Pancreas (tissue), 10 donors: ENCODE results near the gene ATP13A2. TPM values are rescaled to one million over a fixed set of nuclear protein-coding genes. Genes with fewer than 3 reads are reported as not detected.

ENCODE experiments used
- ATAC-seq, 4 donors: fragments of 200-7000 bp; cut with Tn5 transposase; one replicate each; pipeline versions ENCODE4 v1.8.0 to v1.9.1; 2020; ENCODE audit warnings: mild to moderate bottlenecking in 4 of 4, moderate library complexity in 4 of 4
- DNase-seq, 6 donors: peaks; one replicate each; pipeline ENCODE4 v3.0.0-alpha.2; 2020
- FAIRE-seq: peaks from 2 replicates; lab custom pipeline; 2012; peaks lifted over from hg19 to GRCh38; lab: Jason Lieb, UNC
- H3K27ac ChIP-seq, 4 donors: fragments of 200-600 bp; sonication (generic); 1 replicate in 3 of 4; 2 replicates in 1 of 4; pipeline versions ENCODE4 v1.5.0 to v1.8.0; 2020
- H3K27me3 ChIP-seq, 4 donors: fragments of 200-600 bp; one replicate each; pipeline ENCODE4 v1.8.0; 2021
- H3K36me3 ChIP-seq, 3 donors: fragments of 200-600 bp; sonication (generic) in 1 of 3; one replicate each; pipeline versions ENCODE4 v1.5.0 to v1.8.0; 2020 to 2021
- H3K4me1 ChIP-seq, 3 donors: fragments of 200-600 bp; one replicate each; pipeline ENCODE4 v1.8.0; 2021
- H3K4me3 ChIP-seq, 4 donors: fragments of 200-600 bp; sonication (generic) in 2 of 4; one replicate each; pipeline versions ENCODE4 v1.5.0 to v1.8.0; 2020 to 2021
- H3K9me3 ChIP-seq, 4 donors: fragments of 200-600 bp; one replicate each; pipeline ENCODE4 v1.8.0; 2021
- CTCF ChIP-seq, 4 donors: fragments of 200-600 bp; sonication (generic) in 3 of 4; IDR thresholded peaks; one replicate each; pipeline versions ENCODE4 v1.5.0 to v1.8.0; 2021; ENCODE audit warnings: antibody characterized with exemption in 4 of 4
- WGBS, 2 donors: extraction: QIAGEN DNeasy Blood & Tissue Kit; methylation state at CpG; one replicate each; pipeline ENCODE4 v1.1.7; 2013; 5-methylcytosine and 5-hydroxymethylcytosine counted together
- intact Hi-C, 3 donors: fragments of 100-400 bp; cut with DNase I; formaldehyde crosslinking; loops; one replicate each; pipeline versions ENCODE4 v1.11.1 to v1.14.2; 2022
- polyA plus RNA-seq, 2 donors: library from polyadenylated mRNA; stranded (reverse); fragments of 200-250 nt; gene quantifications; one replicate each; pipeline ENCODE4 v1.2.3, GENCODE V29; 2013
- total RNA-seq, 6 donors: library from RNA; stranded (reverse); fragmentation: NEBNext Ultra II Directional in 4 of 6; extraction: Animal tissue kit (Norgen Biotek cat#: 25700) in 4 of 6; gene quantifications; one replicate each; pipeline versions ENCODE4 v1.2.1 to v1.2.4, GENCODE V29; 2021 to 2023
- donor health status: healthy with polysubstance abuse.
- donor health status: DM: no; HTN: no; CAD: no; lungs with moderate emphysema.
- donor health status: DM: no; HTN: no; CAD: no.
- donor health status: control.
- donor health status: control.
- donor health status: Bipolar disorder and iron deficiency.
- donor health status: DM: yes; HTN: yes; CAD: no.
- donor health status: DM: no; HTN: no; CAD: no.
- donor health status: DM: no; HTN: no; CAD: no.
- donor health status: DM: yes; HTN: yes; CAD: no.

The ATP13A2 gene
- total and polyA plus RNA-seq, 8 donors = 33.2 to 64.1 (median 47.8) TPM

- intact Hi-C loops = no loop called here
These were observed 19.1 kb downstream of the ATP13A2 start for GRCh38 chr1:16992675-16993074.

GRCh38 chr1:16992102-16992501 is 19.6 kb downstream of the ATP13A2 start:
- intact Hi-C loops = no loop called here
- WGBS, 2 donors = 96 to 98% methylated on average over 12 of the region's 12 CpGs
- FAIRE-seq (no peak), DNase-seq (peak in 1 of 6 donors; percentile 72), ATAC-seq (no peak)
- no peaks in the 10 kb centered on the region for H3K27me3 ChIP-seq
- TF ChIP-seq CTCF (IDR thresholded peaks at IDR 0.05) = no peak
- no peaks in the 10 kb centered on the region for H3K4me1 ChIP-seq
- H3K36me3 ChIP-seq = peaks cover 0 to 21% (median 5%) of the 10 kb centered on the region in 3 donors
- H3K9me3 ChIP-seq = no peaks in the 10 kb centered on the region
- no peak overlapping the region for H3K27ac ChIP-seq
- H3K4me3 ChIP-seq = no peak overlapping the region

More at GRCh38 chr1:16992675-16993074, 19.1 kb downstream of the ATP13A2 start:
- TF ChIP-seq CTCF (IDR thresholded peaks at IDR 0.05) = no peak
- Histone ChIP-seq H3K4me1 (no peaks in the 10 kb centered on the region), H3K27ac (no peak overlapping the region), H3K9me3 (no peaks in the 10 kb centered on the region), H3K36me3 (peaks cover 0 to 16% (median 2%) of the 10 kb centered on the region in 3 donors), H3K4me3 (no peak overlapping the region), H3K27me3 (no peaks in the 10 kb centered on the region)
- DNase-seq (no peak), FAIRE-seq (no peak), ATAC-seq (no peak)
- WGBS, 2 donors = 95 to 96% methylated on average over 9 of the region's 9 CpGs

GRCh38 chr1:16991571-16991970 is 20.2 kb downstream of the ATP13A2 start:
- WGBS, 2 donors = 96 to 98% methylated on average over 12 of the region's 12 CpGs
- no peak for FAIRE-seq
- Histone ChIP-seq H3K9me3 (no peaks in the 10 kb centered on the region), H3K27me3 (no peaks in the 10 kb centered on the region), H3K4me3 (no peak overlapping the region), H3K36me3 (peaks cover 0 to 22% (median 5%) of the 10 kb centered on the region in 3 donors), H3K27ac (no peak overlapping the region), H3K4me1 (no peaks in the 10 kb centered on the region)
- no peak for TF ChIP-seq CTCF (IDR thresholded peaks at IDR 0.05)
- intact Hi-C loops = no loop called here
- no peak for ATAC-seq
- no peak for DNase-seq

GRCh38 chr1:16989676-16990391 is 21.9 kb downstream of the ATP13A2 start:
- H3K27ac ChIP-seq = no peak overlapping the region
- H3K27me3 ChIP-seq = no peaks in the 10 kb centered on the region
- peak in 1 of 6 donors; percentile 30 for DNase-seq
- H3K36me3 ChIP-seq = peaks cover 0 to 25% (median 5%) of the 10 kb centered on the region in 3 donors
- H3K9me3 ChIP-seq = no peaks in the 10 kb centered on the region
- no peak overlapping the region for H3K4me3 ChIP-seq
- WGBS, 2 donors = 94 to 95% methylated on average over 22 of the region's 22 CpGs
- ATAC-seq = no peak
- FAIRE-seq = no peak
- TF ChIP-seq CTCF (IDR thresholded peaks at IDR 0.05) = no peak
- intact Hi-C loops = no loop called here
- no peaks in the 10 kb centered on the region for H3K4me1 ChIP-seq

- no peaks in the 10 kb centered on the region for H3K4me1 ChIP-seq
- WGBS, 2 donors = 91 to 92% methylated on average over 13 of the region's 13 CpGs
- H3K4me3 ChIP-seq = no peak overlapping the region
- no peaks in the 10 kb centered on the region for H3K27me3 ChIP-seq
- no peaks in the 10 kb centered on the region for H3K9me3 ChIP-seq
- intact Hi-C loops = no loop called here
- FAIRE-seq = no peak
- no peak for DNase-seq
- peaks cover 0 to 25% (median 5%) of the 10 kb centered on the region in 3 donors for H3K36me3 ChIP-seq
- no peak for ATAC-seq
- no peak for TF ChIP-seq CTCF (IDR thresholded peaks at IDR 0.05)
- H3K27ac ChIP-seq = no peak overlapping the region
These were observed 23.5 kb downstream of the ATP13A2 start for GRCh38 chr1:16988210-16988609.
